SU-DHL-6 (cell line): Measurements from ENCODE around the gene RPS6KA2.

Source experiments
- H2AFZ ChIP-seq: fragments of 200-600 bp; sonication (generic); 2 replicates; pipeline ENCODE4 v1.6.1; 2014; ENCODE audit warnings: low read depth, mild to moderate bottlenecking, moderate library complexity, mixed read lengths, antibody characterized with exemption, low read length; ENCODE audit not compliant: severe bottlenecking
- H3F3A ChIP-seq: fragments of 200-600 bp; shearing (Covaris generic); 2 replicates; pipeline ENCODE4 v1.6.0; 2016; ENCODE audit warnings: antibody characterized with exemption, mild to moderate bottlenecking; ENCODE audit not compliant: insufficient read depth
- H3K27ac ChIP-seq: fragments of 200-600 bp; sonication (generic); 2 replicates; pipeline ENCODE4 v1.5.1; 2016; ENCODE audit warnings: low read depth, mild to moderate bottlenecking, low read length, moderate library complexity, mixed read lengths
- H3K27me3 ChIP-seq: fragments of 200-600 bp; sonication (generic), shearing (Covaris generic); 2 replicates; pipeline ENCODE4 v1.6.0; 2014; ENCODE audit warnings: mild to moderate bottlenecking, low read length
- H3K36me3 ChIP-seq: fragments of 200-600 bp; sonication (generic); 2 replicates; pipeline ENCODE4 v1.6.1; 2014; ENCODE audit warnings: mild to moderate bottlenecking, low read length, mixed read lengths
- H3K4me2 ChIP-seq: fragments of 300-600, 200-600 bp; shearing (Covaris generic), sonication (generic); 2 replicates; pipeline ENCODE4 v1.6.0; 2014; ENCODE audit warnings: low read length, low read depth, mild to moderate bottlenecking; ENCODE audit not compliant: poor library complexity, severe bottlenecking
- H3K4me3 ChIP-seq: fragments of 200-600 bp; sonication (generic); 2 replicates; pipeline ENCODE4 v1.5.1; 2014; ENCODE audit warnings: antibody characterized with exemption, low read length, mild to moderate bottlenecking, mixed read lengths; ENCODE audit not compliant: insufficient read depth, poor library complexity, severe bottlenecking
- H3K79me2 ChIP-seq: fragments of 200-600 bp; sonication (generic); 2 replicates; pipeline ENCODE4 v1.6.1; 2014; ENCODE audit warnings: mild to moderate bottlenecking, low read length, moderate library complexity; ENCODE audit not compliant: insufficient read depth
- H3K9ac ChIP-seq: fragments of 200-600 bp; sonication (generic); 2 replicates; pipeline ENCODE4 v1.7.0; 2014; ENCODE audit warnings: mild to moderate bottlenecking, low read length
- H3K9me2 ChIP-seq: fragments of 200-600 bp; sonication (generic); replicated peaks from 2 replicates; pipeline ENCODE4 v1.6.1; 2014; ENCODE audit warnings: low read length; ENCODE audit not compliant: insufficient read depth
- H3K9me3 ChIP-seq: fragments of 200-600 bp; sonication (generic); 2 replicates; pipeline ENCODE4 v1.6.1; 2014; ENCODE audit warnings: low read length, mixed read lengths; ENCODE audit not compliant: insufficient read depth
- H4K20me1 ChIP-seq: fragments of 200-600 bp; sonication (generic); 2 replicates; pipeline ENCODE4 v1.6.1; 2014; ENCODE audit warnings: low read depth, mild to moderate bottlenecking, antibody characterized with exemption, low read length, moderate library complexity, mixed read lengths
- EZH2phosphoT487 ChIP-seq: fragments of 200-600 bp; sonication (generic), shearing (Covaris generic); conservative IDR thresholded peaks from 2 replicates; pipeline ENCODE4 v1.6.1; 2018; ENCODE audit warnings: mild to moderate bottlenecking, antibody characterized with exemption, low read length, moderate library complexity, mixed read lengths
- TF ChIP-seq, protein P1 (sequence below): fragments of 200-600 bp; sonication (generic); IDR thresholded peaks from one replicate; pipeline ENCODE4 v1.5.1; 2017; ENCODE audit warnings: antibody characterized with exemption, mild to moderate bottlenecking, low read length, moderate library complexity; ENCODE audit not compliant: insufficient read depth, poor library complexity, severe bottlenecking

RPS6KA2 gene

GRCh38 chr6:166567813-166568212, 59.2 kb downstream of the RPS6KA2 start:
- Histone ChIP-seq H3K79me2 (no peaks in the 10 kb centered on the region), H3K4me3 (no peak overlapping the region), H4K20me1 (no peaks in the 10 kb centered on the region), H3K9me3 (no peaks in the 10 kb centered on the region), H3K27ac (no peak overlapping the region), H3K9me2 (no peaks in the 10 kb centered on the region), H2AFZ (no peak overlapping the region), H3K4me2 (no peak overlapping the region), H3K27me3 (no peaks in the 10 kb centered on the region), H3K9ac (no peak overlapping the region), H3K36me3 (no peaks in the 10 kb centered on the region), H3F3A (no peaks in the 10 kb centered on the region)
- TF ChIP-seq, protein P1, sequence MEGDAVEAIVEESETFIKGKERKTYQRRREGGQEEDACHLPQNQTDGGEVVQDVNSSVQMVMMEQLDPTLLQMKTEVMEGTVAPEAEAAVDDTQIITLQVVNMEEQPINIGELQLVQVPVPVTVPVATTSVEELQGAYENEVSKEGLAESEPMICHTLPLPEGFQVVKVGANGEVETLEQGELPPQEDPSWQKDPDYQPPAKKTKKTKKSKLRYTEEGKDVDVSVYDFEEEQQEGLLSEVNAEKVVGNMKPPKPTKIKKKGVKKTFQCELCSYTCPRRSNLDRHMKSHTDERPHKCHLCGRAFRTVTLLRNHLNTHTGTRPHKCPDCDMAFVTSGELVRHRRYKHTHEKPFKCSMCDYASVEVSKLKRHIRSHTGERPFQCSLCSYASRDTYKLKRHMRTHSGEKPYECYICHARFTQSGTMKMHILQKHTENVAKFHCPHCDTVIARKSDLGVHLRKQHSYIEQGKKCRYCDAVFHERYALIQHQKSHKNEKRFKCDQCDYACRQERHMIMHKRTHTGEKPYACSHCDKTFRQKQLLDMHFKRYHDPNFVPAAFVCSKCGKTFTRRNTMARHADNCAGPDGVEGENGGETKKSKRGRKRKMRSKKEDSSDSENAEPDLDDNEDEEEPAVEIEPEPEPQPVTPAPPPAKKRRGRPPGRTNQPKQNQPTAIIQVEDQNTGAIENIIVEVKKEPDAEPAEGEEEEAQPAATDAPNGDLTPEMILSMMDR, result no peak
- TF ChIP-seq EZH2phosphoT487, result no peak

DNA sequence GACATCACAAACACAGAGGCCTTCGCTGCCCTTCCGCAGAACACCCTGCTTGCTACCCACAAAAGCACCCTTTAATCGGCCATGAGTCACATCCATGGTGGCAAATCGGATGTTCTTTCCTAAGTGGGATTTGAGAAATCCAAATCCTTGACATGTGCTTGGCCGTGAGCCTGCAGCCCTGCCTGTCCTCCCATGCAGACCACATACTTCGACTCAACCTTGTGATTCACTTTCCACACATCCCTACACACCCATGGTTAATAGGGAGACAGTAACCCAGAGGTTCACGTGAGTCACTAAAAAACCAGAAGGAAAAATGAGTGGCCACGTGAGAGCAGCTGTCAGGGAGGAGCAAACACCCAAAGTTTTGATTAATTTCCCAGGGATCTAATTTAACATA, 59.9 kb downstream of the RPS6KA2 start:
- no peaks in the 10 kb centered on the region for H3K27me3 ChIP-seq
- H3K4me2 ChIP-seq, result no peak overlapping the region
- no peaks in the 10 kb centered on the region for H3K9me2 ChIP-seq
- no peaks in the 10 kb centered on the region for H4K20me1 ChIP-seq
- no peak overlapping the region for H3K9ac ChIP-seq
- no peaks in the 10 kb centered on the region for H3K36me3 ChIP-seq
- TF ChIP-seq, protein P1, result no peak
- TF ChIP-seq EZH2phosphoT487, result no peak
- no peaks in the 10 kb centered on the region for H3K9me3 ChIP-seq
- no peak overlapping the region for H3K4me3 ChIP-seq
- H3F3A ChIP-seq, result no peaks in the 10 kb centered on the region
- H3K27ac ChIP-seq, result no peak overlapping the region
- H2AFZ ChIP-seq, result no peak overlapping the region
- H3K79me2 ChIP-seq, result no peaks in the 10 kb centered on the region

DNA sequence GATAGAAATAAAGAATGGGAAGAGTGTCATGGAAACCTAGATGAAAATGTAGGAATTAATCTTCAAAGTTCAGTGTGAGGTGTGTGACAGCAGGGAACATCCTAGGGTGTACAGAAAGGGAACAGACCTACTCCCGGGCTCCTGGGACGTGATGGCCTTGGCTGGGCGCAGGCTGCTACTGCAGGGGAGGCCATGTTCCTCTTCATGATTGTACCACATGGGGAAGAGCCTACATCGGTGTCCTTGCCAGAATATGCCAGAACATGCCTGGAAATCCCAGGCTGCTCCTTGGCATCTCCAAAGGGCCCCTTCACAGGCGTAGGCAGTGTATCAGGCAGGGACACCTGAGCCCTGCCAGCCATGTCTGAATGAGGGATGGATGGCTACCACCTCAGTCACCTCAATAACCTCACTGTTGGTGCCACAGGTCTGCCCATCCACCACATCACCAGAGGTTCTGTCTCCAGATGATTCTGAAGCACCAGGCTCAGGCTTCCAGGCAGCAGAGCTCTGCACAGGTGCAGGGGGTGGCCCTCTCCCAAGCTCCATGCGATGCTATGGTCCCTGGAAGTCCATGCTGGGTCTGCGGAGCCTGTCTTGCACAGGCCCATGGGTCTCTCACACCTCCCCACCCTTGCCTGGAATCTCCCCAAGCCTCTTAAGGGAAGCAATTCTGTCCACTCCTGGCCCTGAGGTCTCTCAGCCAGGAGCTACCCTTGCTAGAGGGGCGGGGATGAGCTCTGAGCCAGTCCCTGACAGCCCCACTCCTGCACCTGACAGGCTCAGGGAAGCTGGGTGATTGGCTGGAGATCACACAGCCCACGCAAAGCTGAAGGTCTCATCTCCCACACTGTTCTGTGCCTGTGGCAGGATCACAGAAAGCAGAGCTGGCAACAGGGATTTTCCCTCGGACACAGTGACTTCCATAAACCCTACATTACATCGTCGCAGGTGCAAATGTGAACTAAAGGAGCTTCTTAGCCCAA, 60.7 kb downstream of the RPS6KA2 start:
- Histone ChIP-seq H2AFZ (no peak overlapping the region), H3F3A (no peaks in the 10 kb centered on the region), H3K9ac (no peak overlapping the region), H3K27me3 (no peaks in the 10 kb centered on the region), H3K9me2 (no peaks in the 10 kb centered on the region), H3K36me3 (no peaks in the 10 kb centered on the region), H3K79me2 (no peaks in the 10 kb centered on the region), H3K4me2 (no peak overlapping the region), H3K9me3 (no peaks in the 10 kb centered on the region), H4K20me1 (no peaks in the 10 kb centered on the region), H3K4me3 (no peak overlapping the region), H3K27ac (no peak overlapping the region)
- no peak for TF ChIP-seq EZH2phosphoT487
- TF ChIP-seq, protein P1, result no peak
